HEK293 (cell line): ENCODE data around the gene DRC7.

Source experiments
- CTCF ChIA-PET: fragments of 350-600 bp; formaldehyde crosslinking; extraction: SDS; loops from one replicate; lab custom pipeline; 2021; ENCODE audit warnings: antibody characterized with exemption; lab: Yijun Ruan, JAX
- POLR2A ChIA-PET: fragments of 300-600 bp; formaldehyde crosslinking; extraction: SDS; loops from one replicate; lab custom pipeline; 2020; ENCODE audit warnings: antibody characterized with exemption, inconsistent platforms; lab: Yijun Ruan, JAX
- H3K27ac ChIP-seq: fragments of 200-500 bp; sonication (Bioruptor generic); 2 replicates; pipeline ENCODE4 v1.5.1; 2014; ENCODE audit warnings: low read depth, low read length, control low read depth, inconsistent platforms; ENCODE audit errors: extremely low read depth
- H3K36me3 ChIP-seq, 2 experiments: fragments of 200-500 bp in 1 of 2; sonication (Bioruptor generic) in 1 of 2; 1 replicate in 1 of 2; 2 replicates in 1 of 2; pipeline ENCODE4 v1.5.1; 2014 to 2017; ENCODE audit warnings: inconsistent platforms in 2 of 2, low read length in 2 of 2; ENCODE audit not compliant: control insufficient read depth in 2 of 2, insufficient read depth in 1 of 2
- H3K4me1 ChIP-seq: fragments of 200-500 bp; sonication (Bioruptor generic); 2 replicates; pipeline ENCODE4 v1.5.1; 2014; ENCODE audit warnings: mild to moderate bottlenecking, low read length, inconsistent platforms; ENCODE audit not compliant: control insufficient read depth, insufficient read depth
- H3K4me3 ChIP-seq: 2 replicates; pipeline ENCODE4 v1.5.1; 2011; ENCODE audit warnings: low read depth, mild to moderate bottlenecking, control low read depth, low read length, moderate library complexity
- H3K9me3 ChIP-seq: fragments of 200-500 bp; sonication (Bioruptor generic); 2 replicates; pipeline ENCODE4 v1.5.1; 2014; ENCODE audit warnings: low read depth, low read length, inconsistent platforms; ENCODE audit not compliant: control insufficient read depth, insufficient read depth
- AEBP2 ChIP-seq: fragments of 450-650 bp; formaldehyde crosslinking; IDR thresholded peaks from 2 replicates; pipeline ENCODE4 v1.5.1; 2016; ENCODE audit warnings: missing biosample characterization, missing genetic modification characterization, borderline replicate concordance
- HOXA7 ChIP-seq: sonication (generic); formaldehyde crosslinking; IDR thresholded peaks from 2 replicates; pipeline ENCODE4 v1.8.1; 2022; ENCODE audit warnings: missing genetic modification reagents, borderline replicate concordance
- MZF1 ChIP-seq: fragments of 450-650 bp; formaldehyde crosslinking; IDR thresholded peaks from 2 replicates; pipeline ENCODE4 v1.5.1; 2017; ENCODE audit warnings: missing biosample characterization, missing genetic modification characterization, borderline replicate concordance
- PBX3 ChIP-seq: sonication (generic); formaldehyde crosslinking; IDR thresholded peaks from 2 replicates; pipeline ENCODE4 v1.8.1; 2022; ENCODE audit warnings: mild to moderate bottlenecking, moderate library complexity, missing genetic modification reagents
- SCRT1 ChIP-seq: fragments of 450-650 bp; formaldehyde crosslinking; IDR thresholded peaks from 2 replicates; pipeline ENCODE4 v1.5.1; 2016; ENCODE audit warnings: missing biosample characterization, missing genetic modification characterization, borderline replicate concordance
- TCF7L2 ChIP-seq: IDR thresholded peaks from 2 replicates; pipeline ENCODE4 v1.6.1; 2011; ENCODE audit warnings: low read depth, mild to moderate bottlenecking, inconsistent platforms, low read length, moderate library complexity, borderline replicate concordance
- ZBTB49 ChIP-seq: fragments of 450-650 bp; formaldehyde crosslinking; IDR thresholded peaks from 2 replicates; pipeline ENCODE4 v1.5.1; 2016; ENCODE audit warnings: missing biosample characterization, missing genetic modification characterization, low read depth
- ZEB2 ChIP-seq: fragments of 450-650 bp; formaldehyde crosslinking; IDR thresholded peaks from 2 replicates; pipeline ENCODE4 v1.5.1; 2016; ENCODE audit warnings: missing biosample characterization, missing genetic modification characterization
- ZNF10 ChIP-seq: fragments of 450-650 bp; formaldehyde crosslinking; IDR thresholded peaks from 2 replicates; pipeline ENCODE4 v1.5.1; 2017; ENCODE audit warnings: missing biosample characterization, missing genetic modification characterization
- ZNF121 ChIP-seq: fragments of 450-650 bp; formaldehyde crosslinking; IDR thresholded peaks from 2 replicates; pipeline ENCODE4 v1.5.1; 2016; ENCODE audit warnings: missing biosample characterization, missing genetic modification characterization
- ZNF324 ChIP-seq: fragments of 450-650 bp; formaldehyde crosslinking; IDR thresholded peaks from 2 replicates; pipeline ENCODE4 v1.5.1; 2016; ENCODE audit warnings: missing biosample characterization, missing genetic modification characterization
- ZNF423 ChIP-seq: fragments of 450-650 bp; formaldehyde crosslinking; IDR thresholded peaks from 2 replicates; pipeline ENCODE4 v1.5.1; 2016; ENCODE audit warnings: missing biosample characterization, missing genetic modification characterization
- ZNF561 ChIP-seq: fragments of 450-650 bp; IDR thresholded peaks from 2 replicates; pipeline ENCODE4 v1.5.1; 2018; ENCODE audit warnings: missing biosample characterization, missing genetic modification characterization, borderline replicate concordance
- ZNF585B ChIP-seq: fragments of 450-650 bp; formaldehyde crosslinking; IDR thresholded peaks from 2 replicates; pipeline ENCODE4 v1.5.1; 2016; ENCODE audit warnings: missing biosample characterization, missing genetic modification characterization
- ZNF645 ChIP-seq: fragments of 450-650 bp; formaldehyde crosslinking; IDR thresholded peaks from 2 replicates; pipeline ENCODE4; 2016; ENCODE audit warnings: missing biosample characterization, missing genetic modification characterization
- ZNF707 ChIP-seq: fragments of 450-650 bp; formaldehyde crosslinking; IDR thresholded peaks from 2 replicates; pipeline ENCODE4 v1.5.1; 2016; ENCODE audit warnings: missing biosample characterization, missing genetic modification characterization
- ZSCAN23 ChIP-seq: fragments of 450-650 bp; formaldehyde crosslinking; IDR thresholded peaks from 2 replicates; pipeline ENCODE4 v1.5.1; 2016; ENCODE audit warnings: missing biosample characterization, missing genetic modification characterization
- ZSCAN30 ChIP-seq: fragments of 450-650 bp; IDR thresholded peaks from 2 replicates; pipeline ENCODE4 v1.5.1; 2018; ENCODE audit warnings: missing biosample characterization, mild to moderate bottlenecking, missing genetic modification characterization, moderate library complexity
- TF ChIP-seq, protein P1 (sequence below): fragments of 450-650 bp; formaldehyde crosslinking; IDR thresholded peaks from 2 replicates; pipeline ENCODE4 v1.5.1; 2016; ENCODE audit warnings: missing biosample characterization, missing genetic modification characterization
- TF ChIP-seq, protein P2 (sequence below): fragments of 450-650 bp; formaldehyde crosslinking; IDR thresholded peaks from 2 replicates; pipeline ENCODE4 v1.5.1; 2016; ENCODE audit warnings: missing biosample characterization, missing genetic modification characterization, low read depth
- TF ChIP-seq, protein P3 (sequence below): fragments of 450-650 bp; formaldehyde crosslinking; IDR thresholded peaks from 2 replicates; pipeline ENCODE4 v1.5.1; 2016; ENCODE audit warnings: missing biosample characterization, missing genetic modification characterization

Gene DRC7

DNA sequence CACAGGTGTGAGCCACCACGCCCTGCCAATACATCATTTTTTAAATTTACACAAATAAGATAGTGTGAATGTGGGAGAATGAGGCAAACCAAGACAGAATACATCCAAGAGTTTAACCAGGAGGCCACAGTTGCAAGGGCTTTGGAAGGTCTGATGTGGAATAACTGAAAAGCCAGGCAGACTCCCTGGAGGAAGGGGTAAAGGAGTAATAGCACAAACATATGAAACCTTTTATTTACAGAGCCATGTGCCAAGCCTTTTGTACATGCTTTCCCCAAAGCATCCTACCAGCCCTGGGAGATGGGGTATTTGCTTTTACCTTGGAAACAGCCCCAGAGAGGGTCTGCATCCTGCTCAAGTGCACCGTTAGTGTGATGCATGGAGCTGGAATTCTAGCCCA, 21.8 kb upstream of the DRC7 start (continued):
- TF ChIP-seq, protein P1, sequence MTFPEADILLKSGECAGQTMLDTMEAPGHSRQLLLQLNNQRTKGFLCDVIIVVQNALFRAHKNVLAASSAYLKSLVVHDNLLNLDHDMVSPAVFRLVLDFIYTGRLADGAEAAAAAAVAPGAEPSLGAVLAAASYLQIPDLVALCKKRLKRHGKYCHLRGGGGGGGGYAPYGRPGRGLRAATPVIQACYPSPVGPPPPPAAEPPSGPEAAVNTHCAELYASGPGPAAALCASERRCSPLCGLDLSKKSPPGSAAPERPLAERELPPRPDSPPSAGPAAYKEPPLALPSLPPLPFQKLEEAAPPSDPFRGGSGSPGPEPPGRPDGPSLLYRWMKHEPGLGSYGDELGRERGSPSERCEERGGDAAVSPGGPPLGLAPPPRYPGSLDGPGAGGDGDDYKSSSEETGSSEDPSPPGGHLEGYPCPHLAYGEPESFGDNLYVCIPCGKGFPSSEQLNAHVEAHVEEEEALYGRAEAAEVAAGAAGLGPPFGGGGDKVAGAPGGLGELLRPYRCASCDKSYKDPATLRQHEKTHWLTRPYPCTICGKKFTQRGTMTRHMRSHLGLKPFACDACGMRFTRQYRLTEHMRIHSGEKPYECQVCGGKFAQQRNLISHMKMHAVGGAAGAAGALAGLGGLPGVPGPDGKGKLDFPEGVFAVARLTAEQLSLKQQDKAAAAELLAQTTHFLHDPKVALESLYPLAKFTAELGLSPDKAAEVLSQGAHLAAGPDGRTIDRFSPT (tag by site-specific recombination), result no peak
- TF ChIP-seq PBX3 (CRISPR knock-in tag) (no peak), ZNF10 (no peak), ZSCAN23 (tag by site-specific recombination) (no peak), ZNF423 (tag by site-specific recombination) (no peak), ZNF121 (tag by site-specific recombination) (no peak)

GRCh38 chr16:57675741-57676551, 18.7 kb upstream of the DRC7 start:
- no peak overlapping the region for H3K4me3 ChIP-seq
- ChIA-PET CTCF (interaction anchor here (0.6 to 1.2 kb wide), 3 partner anchors 9 to 214 kb away, joined by 3 to 4 read pairs (median 3); no protein-coding TSS in a partner anchor), POLR2A (interaction anchor here (0.5 kb wide), 1 partner anchor 452 kb away, joined by 3 read pairs; no protein-coding TSS in a partner anchor)
- TF ChIP-seq AEBP2 (tag by site-specific recombination) (no peak), ZSCAN30 (no peak), ZNF324 (no peak), ZBTB49 (no peak), ZNF707 (no peak), ZNF585B (tag by site-specific recombination) (no peak), SCRT1 (tag by site-specific recombination) (no peak), TCF7L2 (no peak), ZNF561 (tag by site-specific recombination) (no peak), HOXA7 (CRISPR knock-in tag) (no peak), ZNF645 (no peak), ZEB2 (tag by site-specific recombination) (no peak), ZSCAN23 (tag by site-specific recombination) (no peak), MZF1 (tag by site-specific recombination) (no peak)
- TF ChIP-seq, protein P2, sequence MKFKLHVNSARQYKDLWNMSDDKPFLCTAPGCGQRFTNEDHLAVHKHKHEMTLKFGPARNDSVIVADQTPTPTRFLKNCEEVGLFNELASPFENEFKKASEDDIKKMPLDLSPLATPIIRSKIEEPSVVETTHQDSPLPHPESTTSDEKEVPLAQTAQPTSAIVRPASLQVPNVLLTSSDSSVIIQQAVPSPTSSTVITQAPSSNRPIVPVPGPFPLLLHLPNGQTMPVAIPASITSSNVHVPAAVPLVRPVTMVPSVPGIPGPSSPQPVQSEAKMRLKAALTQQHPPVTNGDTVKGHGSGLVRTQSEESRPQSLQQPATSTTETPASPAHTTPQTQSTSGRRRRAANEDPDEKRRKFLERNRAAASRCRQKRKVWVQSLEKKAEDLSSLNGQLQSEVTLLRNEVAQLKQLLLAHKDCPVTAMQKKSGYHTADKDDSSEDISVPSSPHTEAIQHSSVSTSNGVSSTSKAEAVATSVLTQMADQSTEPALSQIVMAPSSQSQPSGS (tag by site-specific recombination), result no peak
- TF ChIP-seq, protein P3, sequence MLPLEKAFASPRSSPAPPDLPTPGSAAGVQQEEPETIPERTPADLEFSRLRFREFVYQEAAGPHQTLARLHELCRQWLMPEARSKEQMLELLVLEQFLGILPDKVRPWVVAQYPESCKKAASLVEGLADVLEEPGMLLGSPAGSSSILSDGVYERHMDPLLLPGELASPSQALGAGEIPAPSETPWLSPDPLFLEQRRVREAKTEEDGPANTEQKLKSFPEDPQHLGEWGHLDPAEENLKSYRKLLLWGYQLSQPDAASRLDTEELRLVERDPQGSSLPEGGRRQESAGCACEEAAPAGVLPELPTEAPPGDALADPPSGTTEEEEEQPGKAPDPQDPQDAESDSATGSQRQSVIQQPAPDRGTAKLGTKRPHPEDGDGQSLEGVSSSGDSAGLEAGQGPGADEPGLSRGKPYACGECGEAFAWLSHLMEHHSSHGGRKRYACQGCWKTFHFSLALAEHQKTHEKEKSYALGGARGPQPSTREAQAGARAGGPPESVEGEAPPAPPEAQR (tag by site-specific recombination), result no peak

More at GRCh38 chr16:57675741-57676551, 18.7 kb upstream of the DRC7 start:
- no peaks in the 10 kb centered on the region for H3K4me1 ChIP-seq
- H3K27ac ChIP-seq, result no peak overlapping the region
- no peaks in the 10 kb centered on the region for H3K36me3 ChIP-seq
- H3K9me3 ChIP-seq, result no peaks in the 10 kb centered on the region
